SIG-M5 treated with dmso at 0.1 percent for 504 hours (cell line): ENCODE data around the gene SLC24A3.

ENCODE experiments used
- DNase-seq: peaks from one replicate; lab custom pipeline; 2025; ENCODE audit not compliant: unreplicated experiment; lab: John Stamatoyannopoulos, UW

Gene SLC24A3

DNA sequence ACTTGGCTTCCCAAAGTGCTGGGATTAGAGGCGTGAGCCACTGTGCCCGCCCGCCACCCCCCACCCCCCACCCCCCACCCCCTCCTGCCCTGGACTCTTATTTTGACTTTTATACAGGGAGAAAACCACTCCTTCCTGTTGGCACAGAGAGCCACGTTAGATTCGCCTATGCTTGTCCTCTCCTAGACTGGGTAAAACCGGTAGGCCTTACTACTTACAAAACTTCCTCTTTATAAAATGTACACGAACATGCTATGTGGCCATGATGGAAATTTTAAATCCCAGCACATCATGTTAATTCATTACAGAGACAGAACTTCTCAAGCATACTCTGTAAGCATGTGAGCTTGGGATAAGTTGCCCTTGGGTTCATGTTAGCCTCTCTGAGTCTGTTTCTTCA is 124.2 kb downstream of the SLC24A3 start:
- DNase-seq: peak; percentile 42

DNA sequence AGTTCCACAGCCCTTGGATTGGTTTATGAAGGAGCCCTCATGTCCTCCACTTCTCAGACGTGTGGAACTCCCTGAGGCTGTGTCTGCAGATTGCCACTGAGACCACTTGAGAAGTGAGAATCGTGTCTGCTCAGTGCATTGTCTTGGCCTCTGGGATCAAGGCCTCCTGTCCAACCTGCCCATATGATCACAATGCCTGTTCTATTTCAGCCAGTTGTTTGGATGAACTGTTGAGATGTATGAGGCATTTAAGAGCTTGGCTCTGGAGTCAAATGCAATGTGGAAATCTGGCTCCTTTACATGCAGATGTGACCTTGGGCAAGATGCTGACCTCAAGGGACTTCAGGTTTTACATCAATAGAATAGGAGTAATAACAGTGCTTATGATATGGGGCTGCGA is 125.9 kb downstream of the SLC24A3 start:
- DNase-seq: no peak

DNA sequence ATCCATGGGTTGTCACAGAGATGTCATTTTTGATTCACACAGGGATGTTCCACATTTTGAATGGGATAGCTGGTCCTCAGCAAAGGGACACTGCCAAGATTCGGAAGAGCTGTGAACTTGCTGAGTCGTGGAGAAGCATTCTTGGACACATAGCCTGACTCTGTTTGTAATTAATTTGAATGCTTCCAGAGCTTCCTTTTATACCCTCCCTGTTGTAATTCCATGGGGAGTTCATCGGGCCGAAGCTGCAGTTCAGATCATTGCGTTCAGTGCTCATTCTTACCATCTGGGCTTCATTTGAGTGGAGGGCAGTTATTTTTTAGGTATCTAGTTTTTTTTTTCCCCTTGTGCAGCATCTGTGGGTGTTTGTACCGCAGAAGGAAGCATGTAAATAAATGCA is 126.5 kb downstream of the SLC24A3 start:
- DNase-seq: no peak

DNA sequence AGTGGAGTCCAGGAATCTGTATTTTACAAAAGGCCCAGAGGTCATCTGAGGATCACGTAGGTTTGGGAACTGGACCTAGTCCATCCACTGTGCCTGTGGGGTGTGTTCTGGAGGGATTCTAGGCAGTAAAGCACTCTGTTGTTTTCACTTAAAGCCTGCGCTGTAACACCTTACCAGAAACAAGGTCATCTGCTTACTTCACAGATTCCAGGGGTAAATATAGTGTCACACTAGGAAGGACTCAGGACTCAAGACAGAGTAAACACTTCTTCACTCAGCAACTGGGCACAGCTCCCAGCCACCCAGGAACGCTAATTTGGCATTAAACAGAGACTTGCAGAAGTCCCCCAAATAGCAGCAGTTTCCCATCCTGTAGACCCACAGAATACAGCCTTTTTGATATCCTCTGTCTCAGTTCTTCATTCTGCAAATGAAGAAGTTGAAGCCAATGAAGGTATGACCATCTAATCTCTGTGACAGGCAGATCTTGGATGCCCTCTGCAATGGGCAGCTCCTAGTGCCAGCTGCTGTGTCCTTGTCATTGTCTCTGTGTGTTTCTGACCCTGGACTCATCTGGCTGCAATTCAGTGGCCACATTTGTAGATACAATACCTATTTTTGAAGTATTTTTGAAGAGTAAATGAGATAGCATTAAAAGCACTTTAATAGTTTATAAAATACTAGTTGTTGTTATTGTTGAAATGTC is 129.1 kb downstream of the SLC24A3 start:
- DNase-seq: no peak

DNA sequence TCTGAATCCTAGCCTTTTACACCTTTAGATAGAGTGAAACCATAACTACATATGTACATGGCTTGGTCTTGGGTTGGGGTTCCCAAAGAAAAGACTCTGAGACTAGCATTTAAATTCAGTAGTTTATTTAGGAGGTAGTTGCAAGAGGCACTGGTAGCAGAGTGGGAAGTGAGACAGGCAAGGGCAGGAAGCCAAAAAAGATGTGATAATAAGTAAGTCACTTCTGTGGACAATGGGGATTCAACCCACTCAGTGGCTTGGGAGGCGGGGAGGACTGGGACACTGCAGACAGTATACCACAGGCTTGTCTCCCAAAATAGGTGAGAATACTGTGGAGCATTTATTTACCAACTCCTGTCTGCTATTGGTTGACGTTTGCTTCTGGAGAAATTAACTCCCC is 131.9 kb downstream of the SLC24A3 start:
- no peak for DNase-seq

DNA sequence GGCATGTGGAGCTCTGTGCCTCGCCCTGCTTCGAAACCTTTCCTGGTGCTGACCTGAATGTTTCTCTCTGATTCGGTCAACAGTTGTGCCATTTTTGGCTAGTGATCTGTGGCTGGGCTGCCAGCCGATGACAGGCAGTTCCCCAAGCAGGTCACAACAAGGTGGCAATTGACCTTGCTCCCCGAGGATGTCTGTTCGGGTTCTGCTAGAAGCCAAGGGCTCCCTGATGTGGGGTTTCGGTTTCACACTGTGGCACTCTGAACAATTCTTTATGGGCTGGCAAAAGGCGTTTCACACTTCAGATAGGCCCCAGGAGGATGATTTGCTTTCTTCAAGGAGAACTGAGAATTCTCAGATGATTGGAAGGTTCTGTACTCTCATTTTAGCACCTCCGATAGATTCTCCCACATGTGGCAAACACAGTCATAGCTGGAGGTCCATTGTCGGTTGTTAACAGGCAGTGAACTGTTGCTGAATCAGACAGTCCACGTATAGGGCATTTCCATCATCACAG is 135.6 kb downstream of the SLC24A3 start:
- DNase-seq: no peak

DNA sequence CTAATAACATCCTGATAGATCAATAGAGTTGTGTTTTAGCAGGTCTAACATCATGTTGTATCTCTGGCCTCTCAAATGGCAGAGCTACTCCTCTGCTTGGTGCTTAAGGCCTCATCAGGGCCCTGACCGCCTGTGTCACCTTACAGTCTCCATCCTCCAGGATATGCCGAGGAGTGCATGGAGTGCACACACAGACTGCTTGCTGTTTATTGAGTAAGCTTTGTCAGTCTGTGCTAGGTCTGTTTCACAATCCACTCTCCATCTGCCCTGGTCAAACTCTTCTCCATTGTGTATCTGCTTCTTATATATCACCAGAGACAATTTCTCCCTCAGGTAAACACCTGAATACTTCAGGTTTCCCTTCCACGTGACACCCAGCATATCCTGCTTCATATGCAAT is 136.1 kb downstream of the SLC24A3 start:
- DNase-seq: no peak

DNA sequence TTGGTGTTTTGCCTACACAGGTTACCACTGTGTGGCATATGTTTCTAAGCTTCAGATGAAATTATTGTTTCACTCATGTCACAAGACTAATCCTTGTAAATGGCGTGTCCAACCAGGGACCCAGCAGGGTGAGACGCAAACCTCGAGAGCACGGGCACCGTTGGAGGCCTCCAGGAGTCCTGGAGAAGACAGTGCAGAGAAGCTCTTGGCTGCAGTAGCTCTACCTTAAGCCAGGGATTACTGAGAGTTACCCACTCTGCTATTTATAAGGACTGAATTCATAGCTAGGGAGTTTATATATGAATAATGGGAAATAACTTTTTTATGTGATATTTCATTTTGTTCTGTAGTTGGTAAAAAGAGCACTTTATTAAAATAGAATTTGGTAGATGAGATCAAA is 137.4 kb downstream of the SLC24A3 start:
- DNase-seq: no peak

DNA sequence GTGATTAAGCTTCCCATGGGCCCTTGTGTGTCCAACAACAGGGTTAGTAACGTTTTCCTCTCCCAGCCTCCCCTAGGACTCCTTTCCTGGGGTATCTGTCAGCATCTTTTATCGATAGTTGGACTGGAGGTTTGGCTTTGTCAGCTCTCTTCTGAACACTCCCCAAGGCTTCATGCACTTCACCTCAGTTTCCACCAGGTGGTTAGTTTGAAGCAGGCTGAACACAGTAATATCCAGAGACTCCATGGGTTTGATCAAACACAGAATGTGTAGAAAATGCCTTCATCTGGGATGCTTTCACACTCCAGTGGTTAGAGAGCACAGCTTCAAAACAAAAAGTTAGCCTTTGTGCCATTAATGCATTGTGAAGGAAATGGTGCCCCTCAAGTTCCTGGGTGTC is 139.1 kb downstream of the SLC24A3 start:
- no peak for DNase-seq

DNA sequence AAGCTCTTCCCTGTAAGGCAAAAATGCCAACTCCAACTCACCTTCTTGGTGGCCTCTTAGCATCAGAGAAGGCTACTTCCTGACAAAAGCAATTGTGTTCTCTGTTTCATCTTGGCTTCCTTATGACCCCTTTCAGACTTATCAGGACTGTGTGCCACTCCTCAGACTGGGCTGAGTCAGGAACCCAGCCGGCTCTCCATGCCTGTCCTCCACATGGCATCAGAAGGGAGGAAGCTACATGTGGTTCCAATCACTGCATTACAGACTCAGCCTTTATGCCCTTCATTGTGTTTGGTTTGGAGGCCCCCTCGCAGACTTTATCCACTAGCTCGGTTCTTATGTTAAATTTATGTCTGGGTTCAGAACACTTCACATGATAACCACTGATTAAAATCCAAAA is 142.5 kb downstream of the SLC24A3 start:
- no peak for DNase-seq

DNA sequence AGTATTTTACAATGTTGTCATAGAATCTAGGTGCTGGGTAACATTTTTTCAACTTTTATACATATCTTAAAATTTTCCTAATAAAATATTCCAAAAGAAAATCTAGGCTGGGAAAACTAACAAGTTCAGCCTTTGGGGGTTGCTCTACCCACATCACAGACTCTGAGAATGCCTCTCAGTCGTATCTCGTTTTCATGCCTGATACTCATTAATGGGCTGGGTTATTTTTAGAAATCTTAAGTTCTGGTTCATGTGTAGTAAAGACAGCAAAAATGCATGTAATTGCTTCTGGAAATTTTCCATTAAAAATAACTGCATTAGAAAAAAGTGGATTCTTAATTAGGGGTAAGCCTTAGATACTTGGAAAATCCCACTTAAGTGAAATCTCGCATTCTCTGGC is 149.3 kb downstream of the SLC24A3 start:
- DNase-seq: no peak

DNA sequence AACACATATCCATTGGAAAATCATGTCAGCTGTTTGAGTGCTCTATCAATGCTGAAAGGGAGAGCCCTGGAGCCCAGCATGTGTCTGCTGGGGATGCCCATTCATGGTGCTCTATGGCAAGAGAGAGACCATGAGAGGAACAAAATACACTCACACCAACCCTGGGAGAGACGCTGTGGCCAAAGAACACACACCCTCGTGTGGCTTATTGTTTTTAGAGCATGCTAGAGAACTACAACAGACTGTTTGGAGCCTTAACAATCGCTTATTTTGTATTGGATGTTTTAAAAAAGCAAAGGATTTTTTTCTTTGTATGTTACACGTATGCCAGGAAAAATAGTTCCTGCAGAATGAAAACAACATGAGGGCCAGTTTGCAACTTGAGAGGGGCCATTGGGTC is 151.0 kb downstream of the SLC24A3 start:
- DNase-seq: no peak

DNA sequence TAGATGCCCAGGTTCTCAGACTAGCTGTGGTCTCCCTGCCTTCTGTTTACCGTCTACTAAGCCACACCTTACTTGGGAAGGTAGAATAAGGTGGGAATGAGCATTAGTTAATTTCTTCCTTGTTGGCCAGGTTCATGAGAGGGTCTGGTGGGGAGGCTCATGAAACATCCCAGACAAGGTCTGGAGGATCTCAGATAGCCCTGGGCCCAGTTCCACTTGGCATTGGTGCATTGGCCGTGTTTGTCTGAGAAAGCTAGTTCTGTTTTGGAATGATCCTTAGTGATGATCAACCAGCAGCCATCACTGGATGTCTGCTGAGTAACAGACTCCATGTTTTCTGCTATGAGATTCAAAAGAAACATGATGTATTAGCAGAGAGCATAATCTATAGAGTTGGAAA is 155.1 kb downstream of the SLC24A3 start:
- DNase-seq: no peak

DNA sequence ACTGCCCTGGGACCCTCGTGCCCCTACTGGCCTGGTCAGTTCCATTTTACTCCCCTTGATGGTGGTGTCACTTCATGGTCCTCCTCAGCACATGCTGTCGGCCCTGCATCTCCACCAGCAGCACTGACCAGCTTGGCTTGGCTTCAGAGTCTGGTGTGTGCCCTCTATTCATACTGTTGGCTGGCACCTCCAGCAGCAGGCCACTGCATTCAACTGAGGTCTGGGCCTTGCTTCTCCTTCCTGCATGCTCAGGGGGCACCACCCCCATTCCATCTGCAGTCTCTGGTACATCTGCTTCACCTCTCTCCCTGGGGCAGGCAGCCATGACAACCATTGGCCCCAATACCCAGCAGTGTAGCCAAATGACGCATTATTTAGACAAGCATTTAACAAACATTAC is 155.9 kb downstream of the SLC24A3 start:
- no peak for DNase-seq

DNA sequence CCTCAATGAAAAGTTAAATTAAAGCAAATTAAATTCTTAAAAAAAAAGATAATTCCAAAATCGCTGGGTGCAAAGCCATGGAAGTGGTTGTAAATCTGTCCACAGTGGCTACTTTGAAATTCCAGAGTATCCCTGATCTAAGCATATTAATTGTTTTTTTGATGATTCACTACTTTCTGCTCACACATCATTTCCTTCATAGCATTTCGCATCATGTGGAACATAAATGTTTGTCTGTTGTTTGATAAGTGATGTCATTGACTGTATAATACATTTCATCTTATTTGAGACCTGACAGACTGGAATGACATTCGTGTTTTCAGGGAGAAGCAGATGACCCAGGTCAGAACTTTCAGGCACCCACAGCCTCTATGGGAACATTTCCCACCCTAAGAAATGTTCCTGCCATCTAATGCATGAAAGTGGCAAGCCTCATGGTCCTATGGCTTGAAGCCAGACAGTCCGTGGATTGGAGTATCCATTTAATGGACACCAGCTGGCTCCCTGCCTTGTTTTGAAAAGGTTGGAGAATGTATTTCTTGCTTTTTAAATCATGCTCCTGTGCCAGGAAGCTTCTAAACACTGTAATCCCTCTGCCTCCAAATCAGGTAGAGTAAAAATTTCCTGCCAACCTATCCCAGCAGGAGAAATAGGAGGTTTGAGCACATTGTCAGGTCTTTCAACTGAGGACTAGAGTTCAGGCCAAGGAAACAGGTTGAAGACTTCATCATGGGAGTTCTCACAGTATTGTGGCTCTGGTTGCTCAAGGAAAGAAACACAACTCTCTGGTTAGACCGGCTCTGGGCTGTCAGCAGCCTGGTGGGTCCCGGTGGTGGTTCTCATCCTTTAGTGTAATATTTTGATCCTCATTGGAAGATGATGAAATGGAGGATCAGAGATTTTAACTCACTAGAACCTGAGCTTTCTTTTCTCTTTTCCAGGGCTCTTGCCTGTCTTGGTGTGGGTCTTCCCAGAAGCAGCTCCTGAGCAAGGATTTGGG is 157.9 kb downstream of the SLC24A3 start:
- no peak for DNase-seq

DNA sequence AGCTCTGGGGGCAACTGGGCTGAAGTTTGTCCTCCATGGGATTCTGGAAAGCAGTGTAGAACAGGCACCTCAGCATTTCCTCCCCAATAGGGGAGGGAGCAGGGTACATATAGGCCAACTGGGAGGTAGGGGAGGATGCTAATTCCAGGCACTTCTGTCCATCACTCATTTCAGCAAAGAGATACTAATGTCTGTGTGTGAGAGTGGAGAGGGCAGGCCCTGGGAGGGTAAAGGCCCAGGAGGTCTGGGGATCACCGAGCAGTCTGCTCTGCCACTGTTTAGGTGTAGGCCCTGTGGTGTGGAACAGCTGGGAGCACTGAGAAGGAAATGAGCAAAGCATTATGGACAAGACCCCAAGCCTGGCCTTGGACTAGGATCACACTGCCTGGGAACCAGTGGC is 158.7 kb downstream of the SLC24A3 start:
- DNase-seq: no peak

DNA sequence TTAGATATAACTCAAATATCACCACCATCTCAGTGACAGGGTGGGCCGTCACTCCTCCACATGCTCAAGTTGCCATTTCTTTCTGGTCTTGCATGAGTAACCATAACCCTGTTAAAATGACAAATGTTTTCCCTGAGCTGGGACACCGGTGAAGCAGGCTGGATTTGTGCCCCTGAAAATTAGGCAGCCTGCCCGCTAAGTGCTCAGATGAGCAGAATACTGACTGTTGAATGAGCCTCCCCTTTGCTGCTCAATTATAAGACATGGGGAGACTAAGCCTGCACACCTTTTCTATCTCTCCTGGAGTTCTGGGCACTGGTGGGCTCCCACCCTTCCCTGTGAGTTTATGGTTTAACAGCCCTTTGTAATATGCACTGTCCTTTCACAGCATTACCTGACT is 161.8 kb downstream of the SLC24A3 start:
- DNase-seq: no peak

DNA sequence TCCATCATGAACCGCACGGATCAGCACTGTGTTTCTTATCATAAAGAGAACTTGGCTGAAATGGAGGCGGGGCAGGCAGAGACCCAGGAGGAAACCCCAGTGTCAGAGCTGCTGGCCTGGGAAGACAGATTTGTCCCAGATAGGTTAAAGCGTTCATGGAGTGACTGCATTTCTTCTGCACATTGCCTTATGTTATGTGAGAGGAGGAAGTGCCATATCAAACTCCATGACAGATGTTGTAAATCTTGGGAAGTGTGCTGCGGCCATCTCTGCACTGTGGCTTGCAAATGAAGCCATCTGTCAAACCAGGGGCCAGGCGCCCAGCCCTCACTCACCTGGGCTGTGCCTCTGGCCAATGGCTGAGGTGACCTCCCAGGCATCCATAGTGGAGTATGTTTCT is 163.0 kb downstream of the SLC24A3 start:
- no peak for DNase-seq

DNA sequence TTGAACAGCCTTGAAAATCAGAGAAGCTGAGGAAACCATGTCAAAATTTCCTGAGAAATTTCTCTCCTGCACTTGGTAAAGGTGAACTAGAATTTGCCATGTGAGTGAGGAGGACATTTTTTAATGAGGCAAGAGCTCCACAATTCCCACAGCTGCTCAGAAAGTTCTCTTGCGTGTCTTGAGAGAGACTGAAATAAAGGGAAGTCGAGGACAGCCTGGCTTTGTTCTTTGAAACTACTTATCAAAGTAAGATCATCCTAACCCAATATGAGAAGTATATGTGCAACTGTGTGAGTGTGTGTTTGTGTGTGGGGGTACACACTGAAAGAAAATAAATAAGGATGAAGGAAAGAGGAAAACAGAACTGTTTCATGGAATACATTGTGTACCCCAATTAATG is 163.4 kb downstream of the SLC24A3 start:
- DNase-seq: no peak

DNA sequence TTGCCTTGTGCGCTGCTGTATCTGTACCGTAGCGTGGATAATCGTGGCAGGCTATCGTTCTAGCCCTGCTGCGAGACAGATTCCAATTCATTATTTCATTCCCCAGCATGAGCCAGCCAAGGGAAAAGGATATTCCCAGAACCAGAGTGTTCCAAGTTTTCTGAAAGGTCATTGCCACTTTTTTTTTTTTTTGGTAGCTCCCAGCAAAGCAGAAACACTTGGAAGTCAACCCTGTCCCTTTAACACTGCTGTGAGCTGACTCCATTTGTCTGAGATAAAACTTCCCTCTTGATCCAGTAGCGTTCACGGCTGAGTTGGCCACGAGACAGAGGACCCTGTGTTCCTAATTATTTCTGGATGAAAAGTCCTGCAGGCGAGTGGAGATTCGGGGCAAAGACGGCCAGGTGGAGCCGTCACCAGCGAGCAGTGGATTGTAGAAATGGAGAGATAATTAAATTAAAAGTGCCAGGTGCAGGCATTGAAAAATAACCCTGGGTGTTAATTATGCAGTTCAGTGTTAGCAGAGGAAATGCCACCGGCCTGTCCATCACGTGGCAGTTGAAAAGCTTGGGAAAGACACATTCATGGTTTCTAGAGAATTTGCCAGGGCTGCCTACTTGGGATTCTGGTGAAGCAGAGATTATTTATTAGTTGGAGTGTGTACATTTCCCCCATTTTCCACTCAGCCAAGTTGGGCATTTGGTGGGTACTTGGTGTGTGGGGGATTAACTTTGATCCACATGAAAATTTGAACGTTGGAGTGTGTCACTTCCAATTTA is 164.2 kb downstream of the SLC24A3 start:
- DNase-seq: no peak

DNA sequence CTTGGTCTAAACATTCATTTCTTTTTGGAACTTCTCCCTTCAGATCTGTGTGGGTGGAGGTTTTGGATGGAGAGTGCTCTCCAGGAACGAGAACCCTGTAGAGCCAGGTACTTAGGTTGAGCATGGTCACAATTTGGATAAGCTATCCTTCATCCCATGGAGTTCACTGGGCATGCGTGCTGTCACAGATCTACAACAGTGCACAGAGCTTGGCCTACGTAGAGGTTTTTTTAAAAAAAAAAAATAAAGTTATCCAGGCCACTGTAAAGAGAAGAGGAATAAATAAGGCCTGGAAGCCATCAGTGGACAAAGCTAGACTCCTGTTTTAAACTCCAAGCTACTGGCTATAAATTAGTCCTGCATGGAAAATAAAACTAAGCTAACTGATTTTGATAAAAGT is 165.6 kb downstream of the SLC24A3 start:
- DNase-seq: no peak
